ENCODE results near the gene TMEM212.

DNA sequence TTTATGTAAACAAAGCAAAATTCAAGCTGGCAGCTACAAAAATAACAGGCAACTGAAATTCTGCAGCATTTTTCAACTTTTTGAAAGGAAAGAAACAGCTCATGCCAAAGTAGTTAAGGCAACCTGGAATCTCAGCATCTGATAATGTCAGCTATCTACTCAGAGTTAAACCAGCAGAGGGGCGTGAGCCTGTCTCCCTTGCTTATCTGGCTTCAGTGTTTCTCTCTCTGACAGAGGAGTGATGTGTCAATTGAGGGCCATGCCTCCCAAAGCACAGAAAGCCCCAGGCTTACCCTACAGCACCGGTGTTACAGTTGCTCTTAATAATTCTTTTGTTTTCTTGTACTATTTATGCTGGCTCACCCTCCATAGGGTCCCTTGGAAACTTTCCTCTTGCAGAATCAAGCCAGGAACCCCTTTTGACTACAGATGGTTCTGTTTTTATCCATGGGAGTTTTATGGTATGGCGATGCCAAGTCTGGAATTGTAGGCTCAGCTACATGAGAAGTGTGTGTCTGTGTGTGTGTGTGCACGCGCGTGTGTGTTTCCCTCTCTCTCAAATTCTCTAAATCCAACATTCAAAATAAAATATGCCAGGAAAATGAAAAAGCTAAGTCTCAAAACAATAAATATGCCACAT lies 7.3 kb downstream of the TMEM212 start:
- no peak for TF ChIP-seq POLR2A (IDR thresholded peaks at IDR 0.05)
- TF ChIP-seq, protein P1, sequence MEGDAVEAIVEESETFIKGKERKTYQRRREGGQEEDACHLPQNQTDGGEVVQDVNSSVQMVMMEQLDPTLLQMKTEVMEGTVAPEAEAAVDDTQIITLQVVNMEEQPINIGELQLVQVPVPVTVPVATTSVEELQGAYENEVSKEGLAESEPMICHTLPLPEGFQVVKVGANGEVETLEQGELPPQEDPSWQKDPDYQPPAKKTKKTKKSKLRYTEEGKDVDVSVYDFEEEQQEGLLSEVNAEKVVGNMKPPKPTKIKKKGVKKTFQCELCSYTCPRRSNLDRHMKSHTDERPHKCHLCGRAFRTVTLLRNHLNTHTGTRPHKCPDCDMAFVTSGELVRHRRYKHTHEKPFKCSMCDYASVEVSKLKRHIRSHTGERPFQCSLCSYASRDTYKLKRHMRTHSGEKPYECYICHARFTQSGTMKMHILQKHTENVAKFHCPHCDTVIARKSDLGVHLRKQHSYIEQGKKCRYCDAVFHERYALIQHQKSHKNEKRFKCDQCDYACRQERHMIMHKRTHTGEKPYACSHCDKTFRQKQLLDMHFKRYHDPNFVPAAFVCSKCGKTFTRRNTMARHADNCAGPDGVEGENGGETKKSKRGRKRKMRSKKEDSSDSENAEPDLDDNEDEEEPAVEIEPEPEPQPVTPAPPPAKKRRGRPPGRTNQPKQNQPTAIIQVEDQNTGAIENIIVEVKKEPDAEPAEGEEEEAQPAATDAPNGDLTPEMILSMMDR (IDR thresholded peaks at IDR 0.05) = no peak

Data from right lobe of liver (tissue), 4 donors.